Measurements from ENCODE around the gene FGF22.

Gene FGF22

DNA sequence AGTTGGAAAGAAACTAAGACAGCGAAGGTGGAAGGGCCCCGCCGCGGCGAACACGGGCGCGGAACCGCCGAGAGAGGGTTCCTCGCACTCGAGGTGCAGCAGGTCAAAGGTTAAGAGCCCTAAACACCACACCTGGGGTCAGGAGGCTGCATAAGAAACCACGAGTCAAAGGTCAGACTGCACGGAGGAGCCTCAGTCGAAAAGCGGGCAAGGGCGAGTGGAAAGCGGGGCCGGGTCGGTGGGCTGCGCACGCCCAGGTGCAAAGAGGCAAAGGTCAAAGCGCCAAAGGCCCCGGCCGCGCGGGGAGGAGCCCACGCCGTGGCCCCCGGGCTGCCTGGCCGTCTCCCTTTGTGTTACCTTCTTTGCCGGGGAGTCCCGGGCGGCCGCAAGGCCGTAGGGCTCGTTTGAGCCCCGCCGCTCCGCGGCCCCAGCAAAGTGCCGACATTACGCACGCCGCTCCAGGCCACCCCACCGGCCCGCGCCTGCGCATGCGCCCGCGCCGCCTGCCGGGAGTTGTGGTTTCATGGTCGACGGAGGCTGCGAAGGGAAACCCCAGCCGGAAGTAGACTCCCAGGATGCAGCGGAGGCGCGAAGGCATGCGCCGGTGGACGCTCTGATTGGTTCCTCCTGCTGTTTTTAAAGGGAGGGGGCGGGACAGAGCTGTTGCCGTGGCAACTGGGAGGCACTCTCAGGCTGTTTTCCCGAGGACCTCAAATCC, 6.5 kb upstream of the FGF22 start, which contains the start of gene POLRMT:
Gene POLRMT, minus strand, starts transcription at position 470 of the 718 bp plus-strand sequence. Its CDS starts 25 bp downstream, at position 445.
- TF ChIP-seq, protein P1, sequence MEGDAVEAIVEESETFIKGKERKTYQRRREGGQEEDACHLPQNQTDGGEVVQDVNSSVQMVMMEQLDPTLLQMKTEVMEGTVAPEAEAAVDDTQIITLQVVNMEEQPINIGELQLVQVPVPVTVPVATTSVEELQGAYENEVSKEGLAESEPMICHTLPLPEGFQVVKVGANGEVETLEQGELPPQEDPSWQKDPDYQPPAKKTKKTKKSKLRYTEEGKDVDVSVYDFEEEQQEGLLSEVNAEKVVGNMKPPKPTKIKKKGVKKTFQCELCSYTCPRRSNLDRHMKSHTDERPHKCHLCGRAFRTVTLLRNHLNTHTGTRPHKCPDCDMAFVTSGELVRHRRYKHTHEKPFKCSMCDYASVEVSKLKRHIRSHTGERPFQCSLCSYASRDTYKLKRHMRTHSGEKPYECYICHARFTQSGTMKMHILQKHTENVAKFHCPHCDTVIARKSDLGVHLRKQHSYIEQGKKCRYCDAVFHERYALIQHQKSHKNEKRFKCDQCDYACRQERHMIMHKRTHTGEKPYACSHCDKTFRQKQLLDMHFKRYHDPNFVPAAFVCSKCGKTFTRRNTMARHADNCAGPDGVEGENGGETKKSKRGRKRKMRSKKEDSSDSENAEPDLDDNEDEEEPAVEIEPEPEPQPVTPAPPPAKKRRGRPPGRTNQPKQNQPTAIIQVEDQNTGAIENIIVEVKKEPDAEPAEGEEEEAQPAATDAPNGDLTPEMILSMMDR (conservative IDR thresholded peaks at IDR 0.05; ENCODE audit: low read depth, low read length): no peak
- H3K4me3 ChIP-seq (ENCODE audit: low read depth, low read length): peak within 1 kb of the TSS; percentile 83

DNA sequence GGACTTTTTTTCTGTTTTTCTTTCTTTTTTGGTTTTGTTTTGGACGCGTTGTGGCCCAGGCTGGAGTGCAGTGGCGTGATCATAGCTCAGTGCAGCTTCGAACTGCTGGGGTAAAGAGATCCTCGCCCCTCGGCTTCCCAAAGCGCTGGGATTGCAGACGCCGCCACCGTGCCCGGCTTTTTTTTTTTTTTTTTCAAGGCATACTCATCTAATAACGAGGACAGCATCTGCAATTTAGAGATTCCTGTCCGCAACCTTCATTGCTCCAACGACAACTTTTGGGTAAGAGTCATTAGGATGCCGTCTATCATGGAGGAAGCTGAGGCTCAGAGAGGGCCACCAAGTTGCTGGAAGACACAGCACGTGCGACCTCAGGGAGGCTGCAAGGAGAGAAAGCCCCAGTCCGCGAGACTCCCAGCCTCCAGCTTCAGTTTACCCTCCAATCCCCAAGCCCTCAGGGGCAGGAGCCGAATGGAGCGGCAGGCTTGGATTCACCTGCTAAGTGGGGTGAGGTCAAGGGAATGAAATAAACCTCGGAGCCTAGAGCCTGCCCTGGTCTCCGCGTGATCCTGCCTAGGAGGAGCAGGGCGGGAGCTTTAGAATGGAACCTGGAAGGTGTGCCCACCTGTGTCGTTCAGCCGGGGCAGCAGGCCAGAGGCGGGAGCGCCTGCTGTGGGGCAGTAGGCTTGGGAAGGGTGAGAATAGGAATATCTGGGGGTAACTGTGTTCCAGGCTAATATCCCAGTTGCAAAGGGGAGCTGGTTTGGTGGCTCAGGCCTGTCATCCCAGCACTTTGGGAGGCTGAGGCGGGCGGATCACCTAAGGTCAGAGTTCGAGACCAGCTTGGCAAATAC, 5.7 kb upstream of the FGF22 start:
- no peak for DNase-seq (ENCODE audit: low read depth)
- TF ChIP-seq, protein P1 (conservative IDR thresholded peaks at IDR 0.05; ENCODE audit: low read depth, low read length): no peak
- peak overlapping the region; percentile 83 for H3K4me3 ChIP-seq (ENCODE audit: low read depth, low read length)

More for the DNA sequence above, 6.5 kb upstream of the FGF22 start, which contains the start of gene POLRMT:
- peak; percentile 99 for DNase-seq (ENCODE audit: low read depth)

DNA sequence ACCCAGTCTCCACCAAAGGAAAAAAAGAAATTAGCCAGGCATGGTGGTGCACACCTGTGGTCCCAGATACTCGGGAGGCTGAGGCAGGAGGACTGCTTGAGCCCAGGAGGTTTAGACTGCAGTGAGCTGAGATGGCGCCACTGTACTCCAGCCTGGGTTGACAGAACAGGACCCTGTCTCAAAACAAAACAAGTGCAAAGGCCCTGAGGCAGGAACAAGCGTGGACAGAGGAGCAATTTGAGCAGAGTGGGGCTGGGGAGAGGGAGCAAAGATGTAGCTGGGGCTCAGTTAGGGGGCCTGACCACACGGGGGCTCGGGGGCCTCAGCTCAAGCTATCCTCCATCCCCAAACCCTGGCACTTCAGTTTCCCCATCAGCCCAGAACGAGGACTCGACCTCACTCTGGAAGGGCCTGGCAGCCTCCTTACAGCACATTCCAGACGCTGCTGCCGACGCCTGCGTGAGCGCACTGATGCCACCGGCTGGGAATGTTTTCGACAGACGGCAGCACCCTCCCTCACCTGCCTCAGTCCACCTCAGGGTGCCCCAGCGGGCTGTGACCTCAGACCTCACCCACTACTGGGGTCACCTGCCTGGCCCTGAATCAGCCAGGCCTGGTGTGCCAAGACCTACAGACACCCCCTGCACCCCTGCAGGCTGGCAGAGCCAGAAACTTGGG, 4.6 kb upstream of the FGF22 start:
- no peak for DNase-seq (ENCODE audit: low read depth)
- TF ChIP-seq, protein P1 (conservative IDR thresholded peaks at IDR 0.05; ENCODE audit: low read depth, low read length): no peak
- no peak overlapping the region for H3K4me3 ChIP-seq (ENCODE audit: low read depth, low read length)

DNA sequence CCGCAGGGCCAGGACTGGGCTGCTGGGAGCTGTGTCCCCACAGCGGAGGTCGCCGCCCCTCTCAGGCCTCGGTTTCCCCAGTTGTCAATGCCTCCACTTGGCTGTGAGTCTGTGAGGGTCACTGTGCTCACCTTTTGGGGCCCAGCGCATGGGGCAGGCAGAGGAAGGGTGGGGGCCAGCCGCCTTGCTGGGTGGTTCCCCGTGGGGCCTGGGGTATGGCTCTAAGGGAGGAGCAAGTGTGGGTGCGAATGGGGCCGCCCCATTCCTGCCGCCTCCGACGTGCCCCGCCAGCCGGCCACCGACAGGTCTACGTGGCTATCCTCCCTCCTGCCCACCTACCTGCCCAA, 800 bp upstream of the FGF22 start:
- DNase-seq (ENCODE audit: low read depth): no peak
- H3K4me3 ChIP-seq (ENCODE audit: low read depth, low read length): peak overlapping the region; percentile 55
- TF ChIP-seq, protein P1 (conservative IDR thresholded peaks at IDR 0.05; ENCODE audit: low read depth, low read length): no peak

DNA sequence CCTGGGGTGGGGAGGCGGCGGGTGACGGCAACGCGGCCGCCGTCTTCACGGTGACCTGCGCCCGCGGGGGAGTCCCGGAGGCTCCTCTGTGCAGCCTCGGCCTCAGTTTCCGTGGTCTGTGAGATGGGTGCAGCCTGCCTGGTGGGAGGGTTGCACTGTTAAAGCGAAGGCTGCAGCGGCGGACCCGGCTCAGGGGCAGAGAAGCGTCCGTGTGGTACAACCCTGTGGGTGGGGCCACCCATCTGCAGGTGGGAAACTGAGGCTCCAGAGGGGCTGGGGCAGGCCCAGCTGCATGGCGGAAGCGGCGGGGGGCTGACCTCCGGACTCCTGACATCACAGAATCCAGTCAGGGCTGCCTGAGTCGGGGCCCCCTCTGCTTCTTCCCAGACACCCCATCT, 481 bp downstream of the FGF22 start:
- no peak for DNase-seq (ENCODE audit: low read depth)
- H3K4me3 ChIP-seq (ENCODE audit: low read depth, low read length): peak overlapping the region; percentile 54

DNA sequence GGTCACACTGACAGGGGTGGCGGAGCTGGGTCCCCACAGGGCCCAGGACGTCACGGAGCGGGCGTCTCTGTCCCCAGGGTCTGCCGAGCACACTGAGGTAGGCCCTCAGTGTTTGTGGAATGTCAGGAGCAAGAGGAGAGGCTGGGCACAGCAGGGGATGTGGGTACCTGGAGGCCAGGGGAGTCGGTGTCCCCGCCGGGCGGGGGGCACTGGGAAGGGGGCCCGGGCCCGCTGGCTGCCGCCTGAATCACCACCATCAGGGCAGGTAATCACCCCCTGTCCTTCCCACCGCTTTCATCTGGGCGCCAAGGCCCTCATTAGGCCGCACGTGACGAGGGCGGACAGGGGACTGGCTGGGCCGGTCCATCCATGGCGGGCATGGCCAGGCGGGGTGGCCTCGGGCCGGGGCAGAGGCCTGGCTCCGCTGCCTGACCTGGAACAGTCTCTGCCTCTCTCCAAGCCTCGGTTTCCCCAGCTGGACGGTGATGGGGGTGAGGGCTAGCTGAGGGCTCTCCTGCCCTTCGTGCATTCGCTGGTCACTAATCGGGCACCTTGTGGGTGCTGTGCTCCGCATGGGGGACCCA, 1.0 kb downstream of the FGF22 start:
- no peak overlapping the region for H3K4me3 ChIP-seq (ENCODE audit: low read depth, low read length)
- DNase-seq (ENCODE audit: low read depth): no peak
- TF ChIP-seq, protein P1 (conservative IDR thresholded peaks at IDR 0.05; ENCODE audit: low read depth, low read length): no peak

More for the DNA sequence above, 481 bp downstream of the FGF22 start:
- TF ChIP-seq, protein P1 (conservative IDR thresholded peaks at IDR 0.05; ENCODE audit: low read depth, low read length): no peak
